Measurements from ENCODE around the gene ZNF776. TPM values are rescaled to one million over a fixed set of nuclear protein-coding genes. Genes with fewer than 3 reads are reported as not detected.

The ZNF776 gene
- total RNA-seq, 2 experiments from 2014 or later: 21.7 to 28.4 TPM

- peaks cover 5% of the 10 kb centered on the region for H3K36me3 ChIP-seq (ENCODE audit: insufficient read depth, low read length)
- Mint-ChIP-seq H3K9me3 (no peaks in the 10 kb centered on the region), H3K27me3 (no peaks in the 10 kb centered on the region), H3K36me3 (ENCODE audit: low read depth) (peaks cover 46% of the 10 kb centered on the region), H3K4me1 (ENCODE audit: low read depth) (peaks cover 31% of the 10 kb centered on the region), H3K27ac (no peak overlapping the region), H3K4me3 (no peak overlapping the region)
- H3K4me1 ChIP-seq (ENCODE audit: insufficient read depth, low read length): peaks cover 9% of the 10 kb centered on the region
- intact Hi-C loops (cut with DNase I, micrococcal nuclease): no loop called here
- POLR2A ChIA-PET: no interaction called here
- CTCF ChIA-PET: no interaction called here
- H3K27me3 ChIP-seq (ENCODE audit: control insufficient read depth in 1 of 2, insufficient read depth in 2 of 2, low read length in 2 of 2): no peaks in the 10 kb centered on the region
- H3K27ac ChIP-seq (ENCODE audit: low read depth in 1 of 2, low read length in 2 of 2): no peak overlapping the region
- TF ChIP-seq, protein P1, sequence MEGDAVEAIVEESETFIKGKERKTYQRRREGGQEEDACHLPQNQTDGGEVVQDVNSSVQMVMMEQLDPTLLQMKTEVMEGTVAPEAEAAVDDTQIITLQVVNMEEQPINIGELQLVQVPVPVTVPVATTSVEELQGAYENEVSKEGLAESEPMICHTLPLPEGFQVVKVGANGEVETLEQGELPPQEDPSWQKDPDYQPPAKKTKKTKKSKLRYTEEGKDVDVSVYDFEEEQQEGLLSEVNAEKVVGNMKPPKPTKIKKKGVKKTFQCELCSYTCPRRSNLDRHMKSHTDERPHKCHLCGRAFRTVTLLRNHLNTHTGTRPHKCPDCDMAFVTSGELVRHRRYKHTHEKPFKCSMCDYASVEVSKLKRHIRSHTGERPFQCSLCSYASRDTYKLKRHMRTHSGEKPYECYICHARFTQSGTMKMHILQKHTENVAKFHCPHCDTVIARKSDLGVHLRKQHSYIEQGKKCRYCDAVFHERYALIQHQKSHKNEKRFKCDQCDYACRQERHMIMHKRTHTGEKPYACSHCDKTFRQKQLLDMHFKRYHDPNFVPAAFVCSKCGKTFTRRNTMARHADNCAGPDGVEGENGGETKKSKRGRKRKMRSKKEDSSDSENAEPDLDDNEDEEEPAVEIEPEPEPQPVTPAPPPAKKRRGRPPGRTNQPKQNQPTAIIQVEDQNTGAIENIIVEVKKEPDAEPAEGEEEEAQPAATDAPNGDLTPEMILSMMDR (IDR thresholded peaks at IDR 0.05): no peak
- no peak for DNase-seq
- no peak for ATAC-seq (ENCODE audit: poor library complexity)
- H3K4me3 ChIP-seq (ENCODE audit: low read length): no peak overlapping the region
- H3K9me3 ChIP-seq (ENCODE audit: control insufficient read depth in 1 of 2, insufficient read depth in 1 of 2, low read length in 2 of 2): peaks cover 0 to 9% of the 10 kb centered on the region in 2 experiments
Measured at GRCh38 chr19:57802269-57802668, 55.7 kb downstream of the ZNF776 start.

DNA sequence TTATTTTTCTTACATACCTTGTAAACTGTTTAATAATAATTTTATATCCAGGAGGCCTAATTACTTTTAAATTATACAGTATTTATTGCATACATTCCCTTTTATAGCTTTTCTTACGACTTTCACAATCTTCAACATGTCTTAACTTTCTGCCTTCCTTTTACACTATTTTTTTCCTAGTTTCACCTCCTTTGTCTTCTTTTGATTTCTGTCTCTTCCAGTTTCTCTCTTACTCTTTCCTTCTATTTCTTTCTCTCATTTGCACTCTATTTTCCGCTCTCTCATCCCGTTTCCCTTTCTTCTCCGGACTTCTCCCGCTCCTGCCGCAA, 56.6 kb downstream of the ZNF776 start:
- POLR2A ChIA-PET: no interaction called here
- DNase-seq: no peak
- Mint-ChIP-seq H3K27me3 (no peaks in the 10 kb centered on the region), H3K4me1 (ENCODE audit: low read depth) (peaks cover 36% of the 10 kb centered on the region), H3K4me3 (peak overlapping the region; percentile 85), H3K9me3 (no peaks in the 10 kb centered on the region), H3K36me3 (ENCODE audit: low read depth) (peaks cover 53% of the 10 kb centered on the region), H3K27ac (peak overlapping the region; percentile 26)
- peaks cover 0 to 9% of the 10 kb centered on the region in 2 experiments for H3K9me3 ChIP-seq (ENCODE audit: control insufficient read depth in 1 of 2, insufficient read depth in 1 of 2, low read length in 2 of 2)
- CTCF ChIA-PET: no interaction called here
- no peak overlapping the region for H3K27ac ChIP-seq (ENCODE audit: low read depth in 1 of 2, low read length in 2 of 2)
- peak overlapping the region; percentile 38 for H3K4me3 ChIP-seq (ENCODE audit: low read length)
- no peaks in the 10 kb centered on the region for H3K27me3 ChIP-seq (ENCODE audit: control insufficient read depth in 1 of 2, insufficient read depth in 2 of 2, low read length in 2 of 2)
- no peak for ATAC-seq (ENCODE audit: poor library complexity)
- peaks cover 9% of the 10 kb centered on the region for H3K4me1 ChIP-seq (ENCODE audit: insufficient read depth, low read length)
- TF ChIP-seq, protein P1 (IDR thresholded peaks at IDR 0.05): no peak
- intact Hi-C loops (cut with DNase I, micrococcal nuclease): no loop called here
- peaks cover 14% of the 10 kb centered on the region for H3K36me3 ChIP-seq (ENCODE audit: insufficient read depth, low read length)

- POLR2A ChIA-PET: no interaction called here
- intact Hi-C loops (cut with DNase I, micrococcal nuclease): no loop called here
- no peaks in the 10 kb centered on the region for H3K9me3 Mint-ChIP-seq
- CTCF ChIA-PET: no interaction called here
- peak overlapping the region; percentile 85 for H3K4me3 Mint-ChIP-seq
- Histone ChIP-seq H3K36me3 (ENCODE audit: insufficient read depth, low read length) (peaks cover 18% of the 10 kb centered on the region), H3K4me1 (ENCODE audit: insufficient read depth, low read length) (peaks cover 9% of the 10 kb centered on the region), H3K27me3 (ENCODE audit: control insufficient read depth in 1 of 2, insufficient read depth in 2 of 2, low read length in 2 of 2) (no peaks in the 10 kb centered on the region), H3K9me3 (ENCODE audit: control insufficient read depth in 1 of 2, insufficient read depth in 1 of 2, low read length in 2 of 2) (peaks cover 0 to 9% of the 10 kb centered on the region in 2 experiments), H3K27ac (ENCODE audit: low read depth in 1 of 2, low read length in 2 of 2) (no peak overlapping the region), H3K4me3 (ENCODE audit: low read length) (peak overlapping the region; percentile 38)
- peak overlapping the region; percentile 26 for H3K27ac Mint-ChIP-seq
- peaks cover 36% of the 10 kb centered on the region for H3K4me1 Mint-ChIP-seq (ENCODE audit: low read depth)
- no peaks in the 10 kb centered on the region for H3K27me3 Mint-ChIP-seq
- peaks cover 58% of the 10 kb centered on the region for H3K36me3 Mint-ChIP-seq (ENCODE audit: low read depth)
- peak in 1 of 14 experiments; percentile 5 for DNase-seq
- peak; percentile 32 for ATAC-seq (ENCODE audit: poor library complexity)
- TF ChIP-seq, protein P1 (IDR thresholded peaks at IDR 0.05): no peak
Measured at GRCh38 chr19:57803594-57804325, 57.1 kb downstream of the ZNF776 start.
